ENCODE results near the gene TTC9B. TPM values are rescaled to one million over a fixed set of nuclear protein-coding genes. Genes with fewer than 3 reads are reported as not detected.
A peak's percentile ranks its signal among the peaks of the same experiment; 100 is the strongest.

The TTC9B gene
- total and polyA plus RNA-seq, 2 of the 13 experiments (the other 11 are each of a cell fraction or from before 2014, with no cell fraction given) = not detected

GRCh38 chr19:40231544-40232424 lies 13.6 kb upstream of the TTC9B start (continued):
- TF ChIP-seq HOXA3 (CRISPR knock-in tag; IDR thresholded peaks at IDR 0.05) = peak; percentile 83
- peak; percentile 94 for TF ChIP-seq BHLHE40 (IDR thresholded peaks at IDR 0.05; ENCODE audit: low read length)
- TF ChIP-seq REXO4 (CRISPR knock-in tag; IDR thresholded peaks at IDR 0.05; ENCODE audit: borderline replicate concordance) = no peak
- TF ChIP-seq ERF (CRISPR knock-in tag; IDR thresholded peaks at IDR 0.05) = peak; percentile 91
- TF ChIP-seq NCOA2 (CRISPR knock-in tag; IDR thresholded peaks at IDR 0.05) = peak; percentile 83
- no peak for TF ChIP-seq TRAFD1 (CRISPR knock-in tag; IDR thresholded peaks at IDR 0.05; ENCODE audit: borderline replicate concordance)
- TF ChIP-seq DRAP1 (CRISPR knock-in tag; IDR thresholded peaks at IDR 0.05) = peak; percentile 76
- 0 out of 2 replicates have a peak, but pooled peaks have one; percentile 58 for TF ChIP-seq ZNF564 (CRISPR knock-in tag; IDR thresholded peaks at IDR 0.05)
- TF ChIP-seq EZH2 (conservative IDR thresholded peaks at IDR 0.05; ENCODE audit: low read depth, low read length) = no peak
- no peak for TF ChIP-seq TCF12 (IDR thresholded peaks at IDR 0.05)
- TF ChIP-seq TCF12 (CRISPR knock-in tag; IDR thresholded peaks at IDR 0.05) = 0 out of 2 replicates have a peak, but pooled peaks have one; percentile 24
- TF ChIP-seq MXD4 (CRISPR knock-in tag; IDR thresholded peaks at IDR 0.05) = peak; percentile 81
- TF ChIP-seq DDIT3 (CRISPR knock-in tag; IDR thresholded peaks at IDR 0.05) = no peak
- TF ChIP-seq ZBTB40 (IDR thresholded peaks at IDR 0.05) = no peak
- TF ChIP-seq ZBTB40 (CRISPR knock-in tag; IDR thresholded peaks at IDR 0.05) = peak; percentile 73; the same call in 1 of the 2 replicates
- no peak for TF ChIP-seq IRF1 (CRISPR knock-in tag; IDR thresholded peaks at IDR 0.05; ENCODE audit: low read depth)
- TF ChIP-seq ZNF672 (CRISPR knock-in tag; IDR thresholded peaks at IDR 0.05) = no peak
